ENCODE data around the gene DCST2. TPM values are rescaled to one million over a fixed set of nuclear protein-coding genes. Genes with fewer than 3 reads are reported as not detected.

The DCST2 gene
- total and polyA plus RNA-seq, 2 of the 8 experiments (the other 6 are each of a cell fraction or from before 2014, with no cell fraction given): 0.43 to 2.1 TPM

DNA sequence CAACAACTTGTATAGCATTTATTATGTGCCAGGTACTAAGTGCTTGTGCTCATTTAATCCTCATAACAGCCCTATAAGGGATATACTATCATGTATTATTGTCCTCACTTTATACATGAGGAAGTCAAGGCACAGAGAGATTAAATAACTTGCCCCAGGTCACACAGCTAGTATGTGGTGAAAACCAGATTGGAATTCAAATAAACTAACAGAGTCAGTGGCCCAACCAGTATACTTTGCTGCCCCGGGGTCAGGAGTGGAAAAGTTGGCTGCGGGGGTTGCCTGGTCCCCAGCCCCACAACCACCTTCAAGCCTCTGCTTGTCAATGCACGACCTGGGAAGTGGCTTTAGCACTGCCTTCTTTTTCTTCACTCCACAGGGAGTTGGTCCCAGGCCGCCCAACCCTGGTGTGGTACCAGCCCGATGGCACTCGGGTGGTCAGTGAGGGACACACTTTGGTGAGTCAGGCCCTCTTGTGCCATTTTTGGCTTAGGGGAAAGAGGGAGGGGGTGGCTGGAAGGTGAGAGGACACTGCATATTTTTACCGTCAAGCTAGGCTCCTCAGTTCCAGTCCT is 20.0 kb upstream of the DCST2 start (continued):
- TF ChIP-seq, protein P1, sequence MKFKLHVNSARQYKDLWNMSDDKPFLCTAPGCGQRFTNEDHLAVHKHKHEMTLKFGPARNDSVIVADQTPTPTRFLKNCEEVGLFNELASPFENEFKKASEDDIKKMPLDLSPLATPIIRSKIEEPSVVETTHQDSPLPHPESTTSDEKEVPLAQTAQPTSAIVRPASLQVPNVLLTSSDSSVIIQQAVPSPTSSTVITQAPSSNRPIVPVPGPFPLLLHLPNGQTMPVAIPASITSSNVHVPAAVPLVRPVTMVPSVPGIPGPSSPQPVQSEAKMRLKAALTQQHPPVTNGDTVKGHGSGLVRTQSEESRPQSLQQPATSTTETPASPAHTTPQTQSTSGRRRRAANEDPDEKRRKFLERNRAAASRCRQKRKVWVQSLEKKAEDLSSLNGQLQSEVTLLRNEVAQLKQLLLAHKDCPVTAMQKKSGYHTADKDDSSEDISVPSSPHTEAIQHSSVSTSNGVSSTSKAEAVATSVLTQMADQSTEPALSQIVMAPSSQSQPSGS (IDR thresholded peaks at IDR 0.05; ENCODE audit: low read length): no peak
- no peak for TF ChIP-seq CEBPB (IDR thresholded peaks at IDR 0.05; ENCODE audit: low read depth, low read length)
- TF ChIP-seq TAF1 (IDR thresholded peaks at IDR 0.05; ENCODE audit: low read depth, low read length): no peak

Data from H1 (cell line).